Neural cell (in vitro differentiated cells): ENCODE results near the gene NEDD4L. TPM values are rescaled to one million over a fixed set of nuclear protein-coding genes. Genes with fewer than 3 reads are reported as not detected.

Experiments
- H2AFZ ChIP-seq: fragments of 200-600, 300-800 bp; sonication (generic), shearing (Covaris generic); 2 replicates; pipeline ENCODE4 v1.6.0; 2014; ENCODE audit warnings: low read depth, mild to moderate bottlenecking, antibody characterized with exemption, low read length, moderate library complexity
- H3F3A ChIP-seq: fragments of 200-600 bp; shearing (Covaris generic); 2 replicates; pipeline ENCODE4 v1.6.1; 2016; ENCODE audit warnings: mild to moderate bottlenecking, moderate library complexity, mixed read lengths, antibody characterized with exemption, low read length; ENCODE audit not compliant: insufficient read depth, poor library complexity, severe bottlenecking
- H3K27ac ChIP-seq: fragments of 200-600, 300-800 bp; sonication (generic), shearing (Covaris generic); 2 replicates; pipeline ENCODE4 v1.5.1; 2014; ENCODE audit warnings: mild to moderate bottlenecking, low read length, moderate library complexity
- H3K27me3 ChIP-seq: fragments of 300-800, 200-600 bp; sonication (generic), shearing (Covaris generic); 2 replicates; pipeline ENCODE4 v1.6.0; 2014; ENCODE audit warnings: mild to moderate bottlenecking, low read depth, low read length, moderate library complexity; ENCODE audit not compliant: insufficient read depth
- H3K36me3 ChIP-seq: fragments of 300-800, 200-600 bp; sonication (generic), shearing (Covaris generic); 2 replicates; pipeline ENCODE4 v1.5.1; 2014; ENCODE audit warnings: mild to moderate bottlenecking, antibody characterized with exemption, low read length, moderate library complexity; ENCODE audit not compliant: insufficient read depth
- H3K4me2 ChIP-seq: fragments of 300-800, 200-600 bp; sonication (generic), shearing (Covaris generic); 2 replicates; pipeline ENCODE4 v1.6.0; 2014; ENCODE audit warnings: mild to moderate bottlenecking, low read length
- H3K4me3 ChIP-seq: fragments of 300-800, 200-600 bp; sonication (generic), shearing (Covaris generic); 2 replicates; pipeline ENCODE4 v1.5.1; 2014; ENCODE audit warnings: mild to moderate bottlenecking, low read length, moderate library complexity
- H3K79me2 ChIP-seq: fragments of 200-600 bp; shearing (Covaris generic); replicated peaks from 2 replicates; pipeline ENCODE4 v1.6.0; 2014; ENCODE audit warnings: mild to moderate bottlenecking, low read length, moderate library complexity; ENCODE audit not compliant: insufficient read depth
- H3K9ac ChIP-seq: fragments of 300-800, 200-600 bp; sonication (generic), shearing (Covaris generic); 2 replicates; pipeline ENCODE4 v1.6.1; 2016; ENCODE audit warnings: mild to moderate bottlenecking, low read length, mixed read lengths
- H3K9me2 ChIP-seq: fragments of 200-600 bp; shearing (Covaris generic); 2 replicates; pipeline ENCODE4 v1.6.1; 2016; ENCODE audit warnings: mild to moderate bottlenecking, low read length, mixed read lengths; ENCODE audit not compliant: insufficient read depth
- H3K9me3 ChIP-seq: fragments of 200-600, 300-800 bp; sonication (generic), shearing (Covaris generic); 2 replicates; pipeline ENCODE4 v1.6.1; 2016; ENCODE audit warnings: mild to moderate bottlenecking, mixed run types, low read length, moderate library complexity, mixed read lengths
- H4K20me1 ChIP-seq: fragments of 200-600 bp; shearing (Covaris generic); 2 replicates; pipeline ENCODE4 v1.6.1; 2016; ENCODE audit warnings: mild to moderate bottlenecking, mixed run types; ENCODE audit not compliant: insufficient read depth
- EP300 ChIP-seq: fragments of 450-650 bp; conservative IDR thresholded peaks from 2 replicates; pipeline ENCODE4 v1.6.1; 2014; ENCODE audit warnings: antibody characterized with exemption, mild to moderate bottlenecking, moderate library complexity; ENCODE audit not compliant: poor library complexity, severe bottlenecking
- EZH2 ChIP-seq: fragments of 200-600, 300-800 bp; shearing (Covaris generic), sonication (generic); IDR thresholded peaks from 2 replicates; pipeline ENCODE4 v1.6.1; 2014; ENCODE audit warnings: antibody characterized with exemption, low read length, borderline replicate concordance, mild to moderate bottlenecking; ENCODE audit not compliant: insufficient read depth, poor library complexity, severe bottlenecking
- MXI1 ChIP-seq: fragments of 450-650 bp; conservative IDR thresholded peaks from 2 replicates; pipeline ENCODE4 v1.6.1; 2014; ENCODE audit warnings: antibody characterized with exemption, mild to moderate bottlenecking; ENCODE audit not compliant: poor library complexity, severe bottlenecking
- POLR2AphosphoS5 ChIP-seq: IDR thresholded peaks from 2 replicates; pipeline ENCODE4 v1.6.1; 2012
- RAD21 ChIP-seq: fragments of 450-650 bp; conservative IDR thresholded peaks from 2 replicates; pipeline ENCODE4 v1.6.1; 2014; ENCODE audit warnings: antibody characterized with exemption, mild to moderate bottlenecking, moderate library complexity
- SMC3 ChIP-seq: fragments of 450-650 bp; conservative IDR thresholded peaks from 2 replicates; pipeline ENCODE4 v1.6.1; 2014; ENCODE audit warnings: antibody characterized with exemption, mild to moderate bottlenecking, moderate library complexity; ENCODE audit not compliant: poor library complexity
- TAF1 ChIP-seq: IDR thresholded peaks from 2 replicates; pipeline ENCODE4 v1.6.1; 2012; ENCODE audit warnings: low read depth
- polyA plus RNA-seq: library from polyadenylated mRNA; depleted of rRNA; stranded (reverse); fragments of >200 nt; gene quantifications from 2 replicates; pipeline ENCODE4 v1.2.3, GENCODE V29; 2014
- TF ChIP-seq, protein P1 (sequence below): IDR thresholded peaks from 2 replicates; pipeline ENCODE4 v1.6.1; 2012; ENCODE audit warnings: borderline replicate concordance
- TF ChIP-seq, protein P2 (sequence below): fragments of 450-650 bp; IDR thresholded peaks from 2 replicates; pipeline ENCODE4 v1.5.1; 2014; ENCODE audit warnings: antibody characterized with exemption, mild to moderate bottlenecking, moderate library complexity; ENCODE audit not compliant: poor library complexity, severe bottlenecking

NEDD4L gene
- polyA plus RNA-seq, 1 donor from 2014 or later = 97.9 TPM

DNA sequence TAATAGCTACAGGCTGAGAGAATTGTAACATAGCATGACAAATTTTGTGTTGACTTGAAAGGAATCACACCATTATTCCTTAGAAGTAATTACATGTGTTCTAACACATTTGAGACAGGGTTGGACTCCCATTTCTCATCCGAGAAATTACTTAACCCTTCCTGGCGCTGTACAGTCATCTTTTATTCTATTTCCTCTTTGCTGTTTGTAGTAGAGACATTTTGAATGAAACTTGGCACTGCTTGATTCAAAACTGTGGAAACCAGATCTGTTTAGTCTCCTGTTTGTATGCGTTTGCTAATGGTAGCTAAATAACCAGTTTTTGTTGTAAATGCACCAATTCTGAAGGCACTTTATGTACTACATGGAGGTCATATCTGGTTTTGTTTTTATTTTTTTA lies 352.9 kb downstream of the NEDD4L start:
- no peak overlapping the region for H3K4me2 ChIP-seq

GRCh38 chr18:58397385-58398132 lies 353.5 kb downstream of the NEDD4L start:
- H3K4me3 ChIP-seq = no peak overlapping the region
- no peaks in the 10 kb centered on the region for H3K9me2 ChIP-seq
- H3K9ac ChIP-seq = no peak overlapping the region
- no peak overlapping the region for H3K27ac ChIP-seq
- peaks cover 3% of the 10 kb centered on the region for H3F3A ChIP-seq
- H3K9me3 ChIP-seq = no peaks in the 10 kb centered on the region
- H2AFZ ChIP-seq = no peak overlapping the region
- no peaks in the 10 kb centered on the region for H3K79me2 ChIP-seq
- H4K20me1 ChIP-seq = no peaks in the 10 kb centered on the region
- H3K27me3 ChIP-seq = no peaks in the 10 kb centered on the region
- TF ChIP-seq RAD21 = no peak
- no peak for TF ChIP-seq POLR2AphosphoS5
- TF ChIP-seq, protein P1, sequence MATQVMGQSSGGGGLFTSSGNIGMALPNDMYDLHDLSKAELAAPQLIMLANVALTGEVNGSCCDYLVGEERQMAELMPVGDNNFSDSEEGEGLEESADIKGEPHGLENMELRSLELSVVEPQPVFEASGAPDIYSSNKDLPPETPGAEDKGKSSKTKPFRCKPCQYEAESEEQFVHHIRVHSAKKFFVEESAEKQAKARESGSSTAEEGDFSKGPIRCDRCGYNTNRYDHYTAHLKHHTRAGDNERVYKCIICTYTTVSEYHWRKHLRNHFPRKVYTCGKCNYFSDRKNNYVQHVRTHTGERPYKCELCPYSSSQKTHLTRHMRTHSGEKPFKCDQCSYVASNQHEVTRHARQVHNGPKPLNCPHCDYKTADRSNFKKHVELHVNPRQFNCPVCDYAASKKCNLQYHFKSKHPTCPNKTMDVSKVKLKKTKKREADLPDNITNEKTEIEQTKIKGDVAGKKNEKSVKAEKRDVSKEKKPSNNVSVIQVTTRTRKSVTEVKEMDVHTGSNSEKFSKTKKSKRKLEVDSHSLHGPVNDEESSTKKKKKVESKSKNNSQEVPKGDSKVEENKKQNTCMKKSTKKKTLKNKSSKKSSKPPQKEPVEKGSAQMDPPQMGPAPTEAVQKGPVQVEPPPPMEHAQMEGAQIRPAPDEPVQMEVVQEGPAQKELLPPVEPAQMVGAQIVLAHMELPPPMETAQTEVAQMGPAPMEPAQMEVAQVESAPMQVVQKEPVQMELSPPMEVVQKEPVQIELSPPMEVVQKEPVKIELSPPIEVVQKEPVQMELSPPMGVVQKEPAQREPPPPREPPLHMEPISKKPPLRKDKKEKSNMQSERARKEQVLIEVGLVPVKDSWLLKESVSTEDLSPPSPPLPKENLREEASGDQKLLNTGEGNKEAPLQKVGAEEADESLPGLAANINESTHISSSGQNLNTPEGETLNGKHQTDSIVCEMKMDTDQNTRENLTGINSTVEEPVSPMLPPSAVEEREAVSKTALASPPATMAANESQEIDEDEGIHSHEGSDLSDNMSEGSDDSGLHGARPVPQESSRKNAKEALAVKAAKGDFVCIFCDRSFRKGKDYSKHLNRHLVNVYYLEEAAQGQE = no peak
- no peak for TF ChIP-seq TAF1
- TF ChIP-seq, protein P2, sequence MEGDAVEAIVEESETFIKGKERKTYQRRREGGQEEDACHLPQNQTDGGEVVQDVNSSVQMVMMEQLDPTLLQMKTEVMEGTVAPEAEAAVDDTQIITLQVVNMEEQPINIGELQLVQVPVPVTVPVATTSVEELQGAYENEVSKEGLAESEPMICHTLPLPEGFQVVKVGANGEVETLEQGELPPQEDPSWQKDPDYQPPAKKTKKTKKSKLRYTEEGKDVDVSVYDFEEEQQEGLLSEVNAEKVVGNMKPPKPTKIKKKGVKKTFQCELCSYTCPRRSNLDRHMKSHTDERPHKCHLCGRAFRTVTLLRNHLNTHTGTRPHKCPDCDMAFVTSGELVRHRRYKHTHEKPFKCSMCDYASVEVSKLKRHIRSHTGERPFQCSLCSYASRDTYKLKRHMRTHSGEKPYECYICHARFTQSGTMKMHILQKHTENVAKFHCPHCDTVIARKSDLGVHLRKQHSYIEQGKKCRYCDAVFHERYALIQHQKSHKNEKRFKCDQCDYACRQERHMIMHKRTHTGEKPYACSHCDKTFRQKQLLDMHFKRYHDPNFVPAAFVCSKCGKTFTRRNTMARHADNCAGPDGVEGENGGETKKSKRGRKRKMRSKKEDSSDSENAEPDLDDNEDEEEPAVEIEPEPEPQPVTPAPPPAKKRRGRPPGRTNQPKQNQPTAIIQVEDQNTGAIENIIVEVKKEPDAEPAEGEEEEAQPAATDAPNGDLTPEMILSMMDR = no peak
- no peak for TF ChIP-seq SMC3
- no peak for TF ChIP-seq EP300
- TF ChIP-seq MXI1 = no peak
- no peak for TF ChIP-seq EZH2
- peaks cover 22% of the 10 kb centered on the region for H3K36me3 ChIP-seq
- no peak overlapping the region for H3K4me2 ChIP-seq

More for the DNA sequence above, 352.9 kb downstream of the NEDD4L start:
- Histone ChIP-seq H3K79me2 (no peaks in the 10 kb centered on the region), H3K36me3 (peaks cover 24% of the 10 kb centered on the region), H3F3A (peaks cover 3% of the 10 kb centered on the region), H2AFZ (no peak overlapping the region), H3K27ac (no peak overlapping the region), H3K9ac (no peak overlapping the region), H3K4me3 (no peak overlapping the region), H3K9me2 (no peaks in the 10 kb centered on the region), H3K9me3 (no peaks in the 10 kb centered on the region), H3K27me3 (no peaks in the 10 kb centered on the region), H4K20me1 (no peaks in the 10 kb centered on the region)
- TF ChIP-seq SMC3 = no peak
- no peak for TF ChIP-seq RAD21
- TF ChIP-seq MXI1 = no peak
